ENCODE data around the gene ELMOD2.
"Not testable (repeated sequence)": the region's sequence is repeated elsewhere in the genome, so short reads cannot be mapped to it uniquely, and the experiment has no call there.

Gene ELMOD2

DNA sequence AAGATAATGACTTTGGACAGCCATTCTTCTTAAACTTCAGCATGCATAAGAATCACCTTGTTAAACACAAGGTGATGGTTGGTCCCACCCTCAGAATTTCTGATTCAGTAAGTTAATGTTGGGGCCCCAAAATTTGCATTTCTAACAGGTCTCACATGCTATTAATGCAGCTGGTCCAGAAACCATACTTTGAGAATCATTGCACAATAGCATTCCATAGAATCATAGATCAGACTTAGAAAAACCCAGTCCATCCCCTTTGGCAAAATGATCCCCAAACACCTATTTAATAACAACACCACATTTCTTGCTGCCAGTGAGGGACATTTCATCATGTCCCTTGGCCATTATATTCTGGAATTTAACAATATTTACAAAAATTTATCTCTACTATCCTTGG is 19.7 kb upstream of the ELMOD2 start:
- H3K4me3 ChIP-seq (ENCODE audit: low read depth, low read length), result no peak overlapping the region
- DNase-seq (ENCODE audit: low read depth), result no peak
- no peak for TF ChIP-seq CTCF (IDR thresholded peaks at IDR 0.05; ENCODE audit: low read depth, low read length, missing control alignments)

DNA sequence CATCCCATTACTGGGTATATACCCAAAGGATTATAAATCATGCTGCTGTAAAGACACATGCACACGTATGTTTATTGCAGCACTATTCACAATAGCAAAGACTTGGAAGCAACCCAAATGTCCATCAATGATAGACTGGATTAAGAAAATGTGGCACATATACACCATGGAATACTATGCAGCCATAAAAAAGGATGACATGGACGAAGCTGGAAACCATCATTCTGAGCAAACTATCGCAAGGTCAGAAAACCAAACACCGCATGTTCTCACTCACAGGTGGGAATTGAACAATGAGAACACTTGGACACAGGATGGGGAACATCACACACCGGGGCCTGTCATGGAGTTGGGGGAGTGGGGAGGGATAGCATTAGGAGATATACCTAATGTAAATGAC is 10.2 kb upstream of the ELMOD2 start:
- not testable (repeated sequence) for DNase-seq (ENCODE audit: low read depth); H3K4me3 ChIP-seq (ENCODE audit: low read depth, low read length)

GRCh38 chr4:140515423-140515822 is 8.5 kb upstream of the ELMOD2 start:
- no peak for DNase-seq (ENCODE audit: low read depth)
- no peak overlapping the region for H3K4me3 ChIP-seq (ENCODE audit: low read depth, low read length)
- TF ChIP-seq CTCF (IDR thresholded peaks at IDR 0.05; ENCODE audit: low read depth, low read length, missing control alignments), result no peak

- DNase-seq (ENCODE audit: low read depth), result no peak
- H3K4me3 ChIP-seq (ENCODE audit: low read depth, low read length), result peak overlapping the region; percentile 9; the same call in 1 of the 2 replicates
- no peak for TF ChIP-seq CTCF (IDR thresholded peaks at IDR 0.05; ENCODE audit: low read depth, low read length, missing control alignments)
Observed at GRCh38 chr4:140523370-140523856, 555 bp upstream of the ELMOD2 start.

DNA sequence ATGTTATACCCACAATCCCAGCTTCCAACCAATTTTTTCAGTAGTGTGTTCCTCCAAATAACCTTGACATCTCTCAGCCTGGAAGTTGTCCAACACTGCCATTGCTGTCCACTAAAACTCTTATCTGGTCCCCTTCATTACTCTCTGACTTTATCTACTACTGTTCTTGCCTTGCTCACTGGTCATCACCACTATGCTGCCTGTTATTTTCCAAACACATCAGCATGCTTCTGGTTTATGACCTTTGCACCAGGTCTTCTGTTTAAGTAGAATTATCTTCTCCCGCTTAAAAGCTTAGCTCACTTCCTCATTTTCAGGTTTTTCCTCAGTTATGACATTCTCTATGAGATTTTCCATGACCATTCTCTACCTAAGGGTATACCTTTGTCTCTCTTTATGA is 5.5 kb downstream of the ELMOD2 start:
- no peak for DNase-seq (ENCODE audit: low read depth)
- no peak for TF ChIP-seq CTCF (IDR thresholded peaks at IDR 0.05; ENCODE audit: low read depth, low read length, missing control alignments)
- no peak overlapping the region for H3K4me3 ChIP-seq (ENCODE audit: low read depth, low read length)

DNA sequence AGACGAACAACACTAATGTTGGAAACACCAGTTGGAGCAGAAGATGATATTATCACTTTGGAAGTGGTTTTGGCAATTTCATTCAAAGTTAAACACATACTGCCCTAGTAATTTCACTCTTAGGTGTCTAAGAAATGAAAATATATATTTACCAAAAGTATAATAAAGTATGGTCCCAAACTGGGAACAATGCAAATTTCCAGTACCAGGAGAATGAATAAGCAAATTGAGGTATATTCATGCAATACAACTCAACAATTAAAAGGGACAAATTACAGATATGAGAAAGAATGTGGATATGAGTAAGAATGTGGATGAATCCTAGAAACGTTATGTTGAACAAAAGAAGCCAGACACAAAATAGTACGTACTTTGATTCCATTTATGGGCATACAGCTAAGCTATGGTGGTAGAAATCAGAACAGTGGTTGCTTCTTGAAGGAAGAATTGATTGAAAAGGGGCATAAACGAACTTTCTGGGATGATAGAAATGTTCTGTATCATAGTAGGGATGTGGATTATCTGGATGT is 10.0 kb downstream of the ELMOD2 start:
- H3K4me3 ChIP-seq (ENCODE audit: low read depth, low read length), result no peak overlapping the region
- no peak for DNase-seq (ENCODE audit: low read depth)
- no peak for TF ChIP-seq CTCF (IDR thresholded peaks at IDR 0.05; ENCODE audit: low read depth, low read length, missing control alignments)

DNA sequence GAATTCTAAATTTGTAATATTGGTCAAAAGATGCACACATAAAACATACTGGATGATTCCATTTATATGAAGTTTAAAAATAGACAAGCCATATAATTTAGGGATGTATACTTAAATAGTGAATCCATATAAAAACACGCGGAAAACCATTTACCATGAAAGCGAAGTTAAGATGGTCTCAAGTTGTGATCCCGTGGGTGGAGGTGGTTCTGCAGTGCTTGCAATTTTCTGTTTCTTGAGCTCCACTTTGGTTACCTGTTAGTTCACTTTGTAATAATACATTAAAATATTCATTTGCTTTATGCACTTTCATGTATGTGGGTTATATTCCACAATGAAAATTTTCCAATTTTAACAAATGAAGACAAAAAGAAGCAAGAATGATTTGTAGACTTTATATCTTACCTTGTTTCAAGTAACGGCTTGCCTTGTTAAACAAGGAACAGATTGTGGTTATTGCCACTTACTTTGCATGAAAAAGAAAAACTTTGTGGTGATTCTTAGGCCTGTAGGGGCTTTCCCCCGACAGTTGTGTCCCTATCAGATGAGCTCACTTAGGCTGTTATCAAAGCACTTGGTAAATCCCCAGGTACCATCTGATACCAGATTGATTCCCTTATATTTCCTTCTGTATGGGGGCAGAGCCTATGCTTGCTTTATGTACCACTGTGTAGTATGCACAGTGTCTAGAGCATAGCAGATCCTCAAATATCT is 32.6 kb downstream of the ELMOD2 start:
- no peak overlapping the region for H3K4me3 ChIP-seq (ENCODE audit: low read depth, low read length)
- no peak for TF ChIP-seq CTCF (IDR thresholded peaks at IDR 0.05; ENCODE audit: low read depth, low read length, missing control alignments)
- peak; percentile 48 for DNase-seq (ENCODE audit: low read depth)

All from GM12864 (cell line).